HG02588 (cell line): Measurements from ENCODE around the gene RBPMS2.
"Not testable (repeated sequence)": the region's sequence is repeated elsewhere in the genome, so short reads cannot be mapped to it uniquely, and the experiment has no call there.

Source experiments
- ATAC-seq: cut with Tn5 transposase; IDR thresholded peaks from one replicate; pipeline ENCODE4 v1.9.1; 2021; ENCODE audit warnings: mild to moderate bottlenecking, moderate library complexity; ENCODE audit not compliant: unreplicated experiment

RBPMS2 gene

GRCh38 chr15:64755427-64755940 lies 19.9 kb downstream of the RBPMS2 start:
- no peak for ATAC-seq

DNA sequence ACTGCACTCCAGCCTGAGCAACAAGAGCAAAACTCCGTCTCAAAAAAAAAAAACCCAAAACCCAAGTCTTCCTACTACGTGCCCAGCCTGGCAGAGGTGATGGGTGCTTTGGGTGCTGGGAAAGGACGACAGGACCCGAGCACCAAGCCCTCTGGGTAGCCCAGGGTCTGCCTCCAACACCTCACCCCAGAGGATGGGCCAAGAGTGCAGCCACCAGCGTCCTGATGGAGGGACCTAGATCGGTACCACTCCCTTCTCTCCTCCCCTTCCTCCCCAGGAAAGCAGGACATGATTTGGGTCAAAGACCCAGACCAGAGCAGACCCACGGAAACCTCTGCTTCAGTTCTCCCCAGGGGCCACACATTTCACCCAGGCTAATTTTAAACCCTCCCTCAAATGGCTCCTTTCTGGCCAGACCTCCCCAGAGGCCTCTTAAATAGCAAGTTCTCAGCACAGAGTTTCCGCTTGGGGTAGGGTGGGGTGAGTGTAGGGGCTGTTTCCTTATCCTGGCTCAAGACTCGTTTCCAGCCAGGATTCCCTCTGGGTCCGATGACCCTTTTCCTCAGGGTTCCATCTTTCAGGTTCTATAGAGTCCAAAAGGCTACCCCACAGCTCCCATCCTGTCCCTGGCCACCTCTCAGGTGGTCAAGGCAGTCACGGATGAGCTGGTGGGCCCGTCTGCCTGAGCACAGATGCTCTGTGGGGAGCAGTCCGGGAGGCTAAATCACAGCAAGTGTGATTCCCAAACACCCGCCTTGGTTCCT lies 20.5 kb downstream of the RBPMS2 start:
- ATAC-seq: no peak

DNA sequence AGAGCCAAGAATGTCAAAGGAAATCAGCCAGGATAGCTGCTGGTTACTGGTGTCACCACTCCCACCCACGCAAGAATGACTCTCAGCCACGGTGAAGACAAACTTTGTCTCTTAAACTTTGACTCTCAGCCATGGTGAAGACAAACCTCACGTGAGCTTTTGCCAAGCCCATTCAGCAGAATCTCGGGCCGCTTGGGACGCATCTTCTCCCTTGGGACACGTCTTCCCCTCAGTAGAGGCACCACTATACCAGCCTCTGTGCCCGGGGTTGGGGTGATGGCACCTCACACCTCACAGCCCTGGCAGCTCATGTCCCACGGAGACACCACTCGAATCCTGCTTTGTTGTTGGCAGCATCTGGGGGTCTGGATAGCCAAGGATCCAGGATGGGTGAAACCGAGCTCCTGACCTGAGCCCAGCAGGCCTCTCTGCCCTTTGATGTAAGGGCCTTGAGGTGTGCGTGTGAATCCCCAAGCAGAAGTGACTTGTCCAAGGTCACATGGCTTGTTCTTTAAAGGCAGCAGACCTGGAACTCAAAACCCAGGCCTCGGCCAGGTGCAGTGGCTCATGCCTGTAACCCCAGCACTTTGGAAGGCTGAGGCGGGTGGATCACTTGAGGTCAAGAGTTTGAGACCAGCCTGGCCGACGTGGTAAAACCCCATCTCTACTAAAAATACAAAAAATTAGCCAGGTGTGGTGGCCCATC lies 21.8 kb downstream of the RBPMS2 start:
- ATAC-seq: no peak

DNA sequence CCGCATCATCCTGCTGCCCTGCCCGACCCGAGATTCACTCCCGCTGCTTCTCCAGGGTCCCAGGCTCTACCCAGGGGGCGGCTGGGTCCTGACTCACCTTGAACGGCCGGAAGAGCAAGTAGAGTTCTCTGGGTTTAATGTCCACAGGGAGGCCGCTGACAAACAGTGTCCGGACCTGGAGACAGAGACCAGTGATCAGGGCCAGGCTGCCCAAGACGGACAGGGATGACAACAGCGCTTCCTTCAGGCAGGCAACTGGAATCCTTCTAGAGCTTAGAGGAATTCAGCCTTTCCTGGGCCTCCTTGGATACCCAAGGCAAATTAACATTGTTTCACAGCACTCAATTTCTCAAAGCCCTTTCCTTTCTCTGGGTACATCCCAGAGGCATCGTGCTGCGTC lies 23.9 kb downstream of the RBPMS2 start:
- ATAC-seq: no peak

DNA sequence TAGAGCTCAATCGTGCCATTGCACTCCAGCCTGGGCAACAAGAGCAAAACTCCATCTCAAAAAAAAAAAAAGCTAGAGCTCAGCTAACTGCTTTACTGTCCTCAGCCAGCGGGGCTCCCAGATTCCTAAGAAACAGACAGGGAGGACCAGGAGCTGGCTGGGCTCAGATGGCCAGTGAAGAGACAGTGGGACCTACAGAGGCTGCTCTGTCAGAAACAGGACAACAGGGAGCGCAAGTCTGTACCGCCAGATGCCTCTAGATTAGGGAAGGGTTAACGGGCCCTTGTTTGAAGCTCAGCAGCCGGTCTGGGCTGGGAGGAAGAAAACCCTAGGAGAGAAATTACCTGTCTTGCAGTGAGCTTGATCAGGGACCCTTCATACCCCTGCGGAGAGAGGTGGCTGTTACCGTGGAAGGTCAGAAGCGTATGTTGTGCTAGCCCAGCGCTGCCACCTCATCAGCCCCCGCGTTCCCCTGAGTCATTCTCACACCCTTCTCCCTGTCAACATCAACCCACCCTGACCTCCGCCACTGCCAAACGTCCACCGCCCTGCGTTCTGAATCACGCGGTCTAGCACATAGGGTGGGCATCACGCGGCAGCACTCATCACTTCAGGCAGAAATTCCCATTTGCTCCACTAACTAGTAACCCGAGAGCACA lies 25.3 kb downstream of the RBPMS2 start:
- no peak for ATAC-seq

- ATAC-seq: no peak
Observed at GRCh38 chr15:64749167-64749566, 26.2 kb downstream of the RBPMS2 start.

- ATAC-seq: no peak
Observed at GRCh38 chr15:64748251-64748650, 27.1 kb downstream of the RBPMS2 start.

DNA sequence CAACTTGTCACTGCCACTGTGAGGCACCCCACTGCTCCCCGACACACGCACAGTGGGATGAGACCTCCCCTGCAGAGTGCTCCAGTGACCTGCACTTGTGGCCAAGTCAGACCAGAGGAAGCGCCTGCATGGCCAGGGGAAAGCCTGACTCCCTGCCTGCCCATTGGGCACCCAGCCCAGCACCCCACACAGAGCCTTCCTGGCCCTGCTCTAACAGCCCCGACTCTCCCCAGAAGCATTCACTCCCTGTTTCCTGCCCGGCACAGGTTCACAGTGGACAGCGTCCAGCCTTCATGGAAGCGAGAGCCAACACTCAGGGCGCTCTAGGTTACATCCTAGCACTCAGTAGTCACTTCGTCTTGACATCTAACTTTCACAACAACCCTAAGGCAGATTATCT lies 27.8 kb downstream of the RBPMS2 start:
- ATAC-seq: no peak

- no peak for ATAC-seq
Observed at GRCh38 chr15:64746921-64747320, 28.5 kb downstream of the RBPMS2 start.

DNA sequence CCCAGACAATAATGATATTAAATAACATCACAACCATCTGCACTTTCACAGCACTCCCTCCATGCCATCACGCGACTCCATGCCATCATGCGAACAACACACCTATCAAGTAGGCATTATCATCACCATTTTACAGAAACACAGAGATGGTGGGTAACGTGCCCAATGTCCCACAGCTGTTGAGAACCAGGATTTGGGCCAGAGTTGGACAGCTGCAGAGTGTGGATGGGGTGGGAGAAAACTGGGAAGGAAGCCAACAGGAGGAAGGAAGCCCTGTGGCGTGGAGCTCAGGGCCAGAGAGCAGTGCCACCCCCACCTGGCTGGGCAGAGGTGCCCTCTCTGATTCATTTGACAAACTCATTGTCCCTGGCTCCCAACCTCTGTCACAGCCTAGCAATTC lies 29.0 kb downstream of the RBPMS2 start:
- ATAC-seq: no peak

DNA sequence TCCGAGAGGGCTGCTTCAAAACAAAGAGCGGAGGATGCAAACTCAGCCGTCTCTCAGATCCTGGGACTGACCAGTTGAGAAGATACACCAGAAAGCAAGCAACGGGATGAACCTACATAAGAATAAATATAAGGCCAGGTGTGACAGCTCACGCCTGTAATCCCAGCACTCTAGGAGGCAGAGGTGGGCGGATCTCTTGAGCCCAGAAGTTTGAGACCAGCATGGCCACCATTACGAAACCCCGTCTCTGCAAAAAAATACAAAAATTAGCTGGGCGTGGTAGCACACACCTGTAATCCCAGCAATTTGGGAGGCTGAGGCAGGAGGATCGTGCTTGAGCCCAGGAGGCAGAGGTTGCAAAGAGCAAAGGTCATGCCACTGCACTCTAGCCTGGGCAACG lies 31.7 kb downstream of the RBPMS2 start:
- ATAC-seq: no peak

DNA sequence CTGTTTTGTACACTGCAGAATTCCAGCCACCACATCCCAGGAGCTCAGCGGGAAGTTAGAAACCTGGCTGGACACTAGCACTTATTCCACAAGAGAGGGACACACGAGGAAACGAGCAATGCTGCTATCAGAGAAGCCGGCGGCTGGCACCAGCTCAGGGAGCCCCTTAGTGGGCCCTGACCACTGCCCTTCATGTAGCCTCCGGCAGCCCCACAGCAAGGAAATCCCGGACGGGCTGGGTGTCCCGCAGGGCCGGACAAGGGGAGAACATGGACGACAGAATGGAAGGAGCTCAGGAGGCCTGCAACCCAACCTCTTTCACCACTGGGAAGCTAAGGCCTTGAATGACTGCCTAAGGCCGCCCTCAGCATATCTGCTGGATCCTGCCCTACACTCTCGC lies 32.5 kb downstream of the RBPMS2 start:
- no peak for ATAC-seq

DNA sequence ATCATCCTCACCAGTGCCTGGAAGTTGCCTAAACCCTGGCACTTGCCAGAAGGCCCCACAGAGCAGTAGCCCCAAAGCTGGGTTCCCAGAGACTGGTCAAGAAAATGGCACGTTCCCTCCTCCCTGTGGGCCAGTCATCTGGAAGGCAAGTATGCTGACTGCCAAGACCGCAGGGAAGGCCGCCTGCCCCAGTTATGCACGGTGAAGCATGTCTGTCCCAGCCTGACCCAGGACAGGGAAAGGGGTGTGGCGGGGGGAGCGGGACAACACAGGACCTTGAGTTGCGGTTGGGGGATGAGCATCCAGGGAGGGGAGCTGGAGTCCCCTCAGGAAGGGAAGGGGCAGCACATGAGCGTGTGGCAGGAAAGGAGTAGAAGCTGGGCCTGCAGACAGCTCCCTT lies 33.0 kb downstream of the RBPMS2 start:
- no peak for ATAC-seq

GRCh38 chr15:64741708-64742107 lies 33.7 kb downstream of the RBPMS2 start:
- ATAC-seq: not testable (repeated sequence)

DNA sequence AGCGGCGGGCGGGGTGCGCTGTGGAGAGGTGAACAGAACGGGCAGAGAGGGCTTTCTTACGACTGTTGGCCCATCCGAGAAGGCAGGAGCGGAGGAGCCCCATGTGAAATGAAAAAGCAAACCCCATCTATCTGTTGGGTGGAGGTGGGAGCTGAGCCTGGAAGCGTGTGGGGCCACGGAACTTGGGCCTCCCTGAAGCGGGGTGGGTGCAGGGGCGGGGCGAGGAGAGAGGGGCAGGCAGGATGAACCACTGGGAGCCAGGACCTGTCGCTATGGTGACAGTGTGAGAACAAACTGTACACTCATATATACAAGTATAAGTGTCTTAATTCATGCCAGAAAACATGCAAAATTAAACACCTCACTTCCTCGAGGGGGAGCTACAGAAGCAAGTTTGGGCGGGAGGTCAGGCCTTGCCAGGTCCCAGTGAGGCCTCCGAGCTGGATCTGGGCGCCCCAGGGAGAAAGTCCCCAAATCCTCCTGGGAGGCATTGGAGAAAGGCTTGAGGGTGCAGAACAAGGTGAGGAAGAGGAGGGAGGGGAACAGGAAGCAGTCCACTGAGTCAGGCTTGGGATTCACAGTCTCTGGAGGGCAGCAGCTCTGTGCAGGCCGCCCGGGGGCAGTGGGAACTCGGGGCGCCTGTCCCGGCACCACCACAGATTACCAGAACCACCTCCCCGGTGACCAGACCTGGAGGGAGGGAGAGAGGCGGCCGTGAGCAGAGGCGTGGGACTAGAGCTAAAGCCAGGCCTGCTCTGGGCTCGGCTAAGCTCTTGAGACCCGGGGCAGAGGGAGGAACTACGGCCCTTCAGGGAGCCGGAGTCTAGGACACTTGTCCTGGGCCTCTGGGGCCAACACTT lies 34.8 kb downstream of the RBPMS2 start:
- no peak for ATAC-seq

DNA sequence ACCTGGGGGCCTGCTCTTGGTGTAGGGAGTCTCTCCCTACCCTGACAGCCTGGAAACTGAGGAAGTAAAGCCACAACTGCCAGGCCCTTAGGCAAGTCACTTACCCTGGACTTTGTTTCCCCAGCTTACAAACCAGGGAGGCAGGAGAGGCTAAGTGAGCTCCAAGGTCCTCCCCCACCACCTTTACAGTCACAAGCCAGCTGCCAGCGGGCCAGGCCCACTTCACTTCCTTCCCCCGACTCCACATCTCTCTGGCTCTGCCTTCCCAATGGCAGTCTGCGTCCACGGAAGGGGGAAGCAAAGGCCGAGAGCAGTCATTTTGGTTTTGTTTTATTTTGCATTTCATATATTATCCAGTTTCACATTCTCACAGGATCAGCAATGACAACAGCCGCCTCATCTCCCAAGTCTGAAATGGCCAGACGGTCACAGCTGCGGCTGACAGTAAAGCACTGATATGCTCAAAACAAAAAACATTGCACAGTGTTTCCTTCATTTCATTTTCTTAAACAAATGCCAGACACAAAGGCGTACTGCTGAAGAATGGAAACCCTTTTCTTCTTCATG lies 35.7 kb downstream of the RBPMS2 start:
- ATAC-seq: no peak

DNA sequence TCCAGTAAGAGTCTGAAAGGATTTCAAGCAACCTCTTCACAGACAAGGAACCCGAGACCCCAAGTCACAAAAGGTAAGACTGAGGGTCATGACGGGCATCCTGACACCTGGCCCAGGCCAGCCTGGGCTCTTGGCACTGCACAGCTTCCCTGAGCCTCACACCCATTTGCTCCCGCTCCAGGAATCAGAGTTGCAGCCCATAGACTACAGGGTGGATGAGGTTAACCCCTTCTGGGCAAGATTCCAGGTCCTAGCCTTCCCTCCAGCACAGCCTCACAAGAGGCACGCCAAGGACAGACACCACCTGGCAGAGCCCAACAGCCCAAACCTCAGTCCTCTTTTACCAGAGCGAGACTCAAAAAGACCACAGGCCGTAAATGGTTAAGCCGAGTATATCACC lies 36.2 kb downstream of the RBPMS2 start:
- ATAC-seq: no peak

DNA sequence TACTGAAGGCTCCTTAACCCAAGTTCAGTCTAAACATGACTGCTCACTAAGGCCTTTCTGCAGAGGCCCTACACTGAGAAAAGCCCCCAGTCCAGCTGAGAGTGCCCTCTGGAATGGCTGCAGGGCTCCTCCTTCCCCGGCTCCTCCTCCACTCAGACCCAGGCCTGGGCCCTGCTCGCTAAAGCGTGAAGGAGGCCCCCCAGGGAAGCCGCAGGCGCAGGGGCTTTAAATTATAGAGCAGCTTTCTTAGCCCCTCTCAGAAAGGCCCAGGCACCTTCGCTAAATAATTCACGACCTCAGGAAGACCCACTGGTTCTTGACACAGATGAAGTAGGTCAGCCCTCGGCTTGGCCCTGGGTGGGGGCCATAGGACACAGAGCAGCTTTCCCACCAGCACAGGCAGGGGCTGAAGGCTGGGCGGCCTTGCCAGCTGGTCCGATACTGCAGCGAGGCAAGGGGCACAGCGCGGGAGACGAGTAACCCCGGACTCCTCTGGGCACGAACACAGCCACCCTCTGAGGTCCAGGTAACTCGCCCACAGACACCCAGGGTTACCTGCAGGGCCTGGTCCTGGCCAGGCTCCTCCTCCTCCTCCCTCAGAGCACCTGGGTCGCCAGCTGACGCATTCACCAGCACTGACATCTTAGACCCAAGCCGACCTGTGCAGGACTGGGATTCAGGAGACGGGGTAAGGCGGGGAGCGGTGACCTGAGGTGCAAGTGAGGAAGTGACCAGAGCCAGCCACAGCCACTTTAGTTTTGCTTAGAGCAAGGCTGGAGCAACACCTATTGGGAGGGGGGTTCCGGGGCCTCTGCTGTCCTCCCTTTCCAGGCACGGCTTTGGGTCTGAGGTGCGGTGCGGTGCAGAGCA lies 36.9 kb downstream of the RBPMS2 start:
- no peak for ATAC-seq

- ATAC-seq: no peak
Observed at GRCh38 chr15:64732156-64732860, 43.1 kb downstream of the RBPMS2 start.
